ENCODE results near the gene ZFHX3. TPM values are rescaled to one million over a fixed set of nuclear protein-coding genes. Genes with fewer than 3 reads are reported as not detected.

ZFHX3 gene
- total RNA-seq, 2 experiments from 2014 or later = 0.40 to 0.54 TPM

DNA sequence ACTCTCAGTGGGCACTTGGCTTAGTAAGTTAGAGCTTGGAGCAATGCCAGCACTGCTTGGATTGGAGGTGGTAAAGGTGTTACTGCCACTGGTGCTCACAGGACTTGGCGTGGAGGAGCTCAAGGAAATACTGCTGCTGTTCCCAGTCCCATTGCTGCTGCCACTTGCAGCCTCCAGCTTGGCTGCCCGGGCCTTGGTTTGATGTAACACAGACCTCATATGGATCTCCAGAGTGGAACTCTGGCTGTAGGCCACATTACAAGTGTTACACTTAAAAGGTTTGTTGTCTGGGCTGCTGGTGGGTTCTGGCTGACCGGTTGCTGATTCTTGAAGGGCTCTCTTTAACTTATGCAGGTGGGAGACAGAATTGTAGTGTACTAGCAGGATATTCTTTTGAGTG lies 250.3 kb downstream of the ZFHX3 start:
- H3K27me3 Mint-ChIP-seq = no peaks in the 10 kb centered on the region
- peaks cover 1% of the 10 kb centered on the region for H3K36me3 Mint-ChIP-seq
- no peak for DNase-seq
- no peak overlapping the region for H3K4me3 Mint-ChIP-seq
- no peaks in the 10 kb centered on the region for H3K9me3 Mint-ChIP-seq
- no peak overlapping the region for H3K27ac Mint-ChIP-seq
- no peaks in the 10 kb centered on the region for H3K4me1 Mint-ChIP-seq

DNA sequence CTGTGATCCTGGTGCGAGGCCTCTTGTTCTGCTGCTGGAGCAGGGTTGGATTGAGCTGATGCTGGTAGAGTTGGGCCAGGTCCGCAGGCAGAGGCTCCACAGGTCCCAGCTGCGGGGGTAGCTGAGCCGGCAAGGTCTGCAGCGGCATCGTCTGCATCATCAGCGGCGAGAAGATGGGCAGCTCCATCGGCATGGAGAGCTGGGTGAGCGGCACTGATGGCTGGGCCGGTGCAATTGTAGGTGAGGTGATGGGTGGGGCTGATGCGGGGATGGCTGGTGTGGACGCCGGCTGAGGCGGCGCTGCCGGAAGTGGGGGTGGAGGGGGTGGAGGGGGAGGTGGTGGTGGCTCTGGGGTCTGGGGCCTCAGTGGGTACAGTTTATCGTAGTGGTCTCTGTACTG lies 251.7 kb downstream of the ZFHX3 start:
- no peak overlapping the region for H3K27ac Mint-ChIP-seq
- no peak overlapping the region for H3K4me3 Mint-ChIP-seq
- no peak for DNase-seq
- H3K9me3 Mint-ChIP-seq = no peaks in the 10 kb centered on the region
- no peaks in the 10 kb centered on the region for H3K27me3 Mint-ChIP-seq
- H3K36me3 Mint-ChIP-seq = peaks cover 1% of the 10 kb centered on the region
- H3K4me1 Mint-ChIP-seq = no peaks in the 10 kb centered on the region

DNA sequence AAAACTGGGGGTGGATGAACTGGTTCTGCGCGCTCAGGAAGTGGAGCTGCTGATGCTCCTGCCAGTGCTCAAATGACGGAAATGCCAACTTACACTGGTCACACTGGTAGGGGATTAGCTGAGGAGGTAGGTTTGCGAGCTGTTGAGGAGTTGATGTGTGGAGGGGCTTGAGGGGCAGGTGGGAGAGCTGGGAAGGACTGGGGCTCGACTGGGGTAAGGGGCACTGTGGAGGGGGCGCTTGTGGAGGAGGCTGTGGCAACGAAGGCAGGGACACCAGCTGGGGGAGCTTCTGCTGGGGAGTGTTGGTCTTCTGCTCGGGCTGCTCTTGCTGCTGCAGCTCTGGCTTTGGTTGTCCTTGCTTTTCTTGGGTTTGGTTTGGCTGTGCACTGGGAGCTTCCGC lies 252.9 kb downstream of the ZFHX3 start:
- no peaks in the 10 kb centered on the region for H3K27me3 Mint-ChIP-seq
- DNase-seq = no peak
- H3K4me3 Mint-ChIP-seq = no peak overlapping the region
- H3K4me1 Mint-ChIP-seq = no peaks in the 10 kb centered on the region
- no peaks in the 10 kb centered on the region for H3K9me3 Mint-ChIP-seq
- no peak overlapping the region for H3K27ac Mint-ChIP-seq
- H3K36me3 Mint-ChIP-seq = peaks cover 1% of the 10 kb centered on the region

DNA sequence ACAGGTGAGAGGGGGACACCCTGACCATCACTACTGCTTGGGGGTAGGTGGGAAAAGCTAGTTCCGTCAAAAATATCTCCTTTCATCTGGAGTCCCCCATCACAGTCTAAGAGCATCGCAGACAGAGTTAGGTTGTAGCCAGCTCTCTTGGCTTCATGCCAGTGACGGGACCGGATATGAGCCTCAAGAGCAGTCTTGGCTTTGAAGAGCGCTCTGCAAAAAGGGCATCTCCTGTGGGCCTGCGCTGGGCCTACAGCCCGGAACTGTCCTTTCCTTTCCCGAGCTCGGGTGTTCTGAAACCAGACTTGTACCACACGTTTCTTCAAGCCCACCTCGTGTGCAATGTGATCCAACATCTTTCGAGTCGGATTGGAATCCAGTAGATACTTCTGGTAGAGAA lies 253.6 kb downstream of the ZFHX3 start:
- Mint-ChIP-seq H3K27ac (no peak overlapping the region), H3K9me3 (no peaks in the 10 kb centered on the region), H3K27me3 (no peaks in the 10 kb centered on the region), H3K4me1 (no peaks in the 10 kb centered on the region), H3K36me3 (peaks cover 1% of the 10 kb centered on the region), H3K4me3 (no peak overlapping the region)
- no peak for DNase-seq

DNA sequence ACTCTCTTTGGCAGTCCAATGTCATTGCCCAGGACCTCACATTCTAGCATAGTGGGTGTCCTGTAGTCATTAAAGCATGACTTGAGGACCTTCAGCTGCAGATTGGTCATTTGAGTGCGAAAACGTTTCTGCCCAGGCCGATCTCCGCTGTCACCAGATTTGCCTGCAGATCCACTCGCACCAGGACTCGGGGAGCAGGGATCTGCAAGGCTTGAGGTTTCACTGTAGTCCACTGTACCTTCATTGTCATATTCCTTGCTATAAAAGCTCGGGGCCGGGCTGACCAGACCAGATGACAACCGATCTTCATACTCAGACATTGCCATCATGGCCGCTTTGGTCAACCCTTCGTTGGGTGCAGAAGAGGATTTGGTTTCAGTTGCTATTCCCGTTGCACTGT lies 254.2 kb downstream of the ZFHX3 start:
- no peaks in the 10 kb centered on the region for H3K4me1 Mint-ChIP-seq

DNA sequence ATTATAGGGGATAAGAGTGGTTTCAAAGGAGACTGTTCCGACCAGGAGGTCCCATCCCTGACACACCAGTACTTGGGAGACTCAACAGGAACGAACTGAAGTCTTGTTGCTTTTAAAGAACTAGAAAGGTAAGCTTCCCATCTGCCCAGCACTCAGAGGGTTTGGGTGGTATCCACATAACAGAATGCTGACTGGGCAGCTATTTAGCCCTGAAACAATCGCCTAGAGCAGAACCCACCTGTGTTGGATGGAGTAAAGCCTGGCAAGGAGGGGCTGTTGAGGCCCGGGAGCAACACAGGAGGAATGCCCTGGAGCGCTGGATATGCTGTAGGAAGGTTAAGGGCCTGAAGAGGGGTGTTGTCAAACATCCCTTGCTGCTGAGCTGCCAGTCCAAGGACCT lies 254.9 kb downstream of the ZFHX3 start:
- Mint-ChIP-seq H3K4me1 (peaks cover 7% of the 10 kb centered on the region), H3K36me3 (peaks cover 1% of the 10 kb centered on the region), H3K27ac (no peak overlapping the region), H3K9me3 (no peaks in the 10 kb centered on the region), H3K4me3 (no peak overlapping the region), H3K27me3 (peaks cover 3% of the 10 kb centered on the region)
- no peak for DNase-seq

More for the DNA sequence above, 254.2 kb downstream of the ZFHX3 start:
- no peak overlapping the region for H3K27ac Mint-ChIP-seq
- no peak for DNase-seq
- peaks cover 3% of the 10 kb centered on the region for H3K27me3 Mint-ChIP-seq
- no peak overlapping the region for H3K4me3 Mint-ChIP-seq
- no peaks in the 10 kb centered on the region for H3K9me3 Mint-ChIP-seq
- peaks cover 1% of the 10 kb centered on the region for H3K36me3 Mint-ChIP-seq

DNA sequence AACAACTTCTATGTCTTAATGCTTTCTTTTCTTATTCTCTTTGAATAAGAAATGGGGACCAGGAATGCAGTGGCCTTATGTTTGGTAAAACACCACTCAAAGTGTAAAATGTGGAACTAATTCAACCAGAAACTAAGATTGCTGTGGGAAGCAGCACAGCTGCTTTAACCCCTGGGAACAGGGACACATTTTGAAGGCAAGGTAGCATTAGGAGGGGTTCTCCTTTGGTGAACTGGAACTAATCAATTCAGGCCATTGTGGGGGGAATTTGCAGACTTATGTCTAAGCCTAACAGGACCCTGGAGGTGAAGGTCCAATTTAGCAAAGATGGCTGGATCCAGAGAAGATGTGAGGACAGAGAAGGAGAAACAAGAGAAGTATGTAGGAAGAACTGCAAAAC lies 256.1 kb downstream of the ZFHX3 start:
- Mint-ChIP-seq H3K9me3 (no peaks in the 10 kb centered on the region), H3K27me3 (peaks cover 3% of the 10 kb centered on the region), H3K4me3 (no peak overlapping the region), H3K27ac (no peak overlapping the region), H3K4me1 (peaks cover 13% of the 10 kb centered on the region), H3K36me3 (no peaks in the 10 kb centered on the region)
- DNase-seq = no peak

DNA sequence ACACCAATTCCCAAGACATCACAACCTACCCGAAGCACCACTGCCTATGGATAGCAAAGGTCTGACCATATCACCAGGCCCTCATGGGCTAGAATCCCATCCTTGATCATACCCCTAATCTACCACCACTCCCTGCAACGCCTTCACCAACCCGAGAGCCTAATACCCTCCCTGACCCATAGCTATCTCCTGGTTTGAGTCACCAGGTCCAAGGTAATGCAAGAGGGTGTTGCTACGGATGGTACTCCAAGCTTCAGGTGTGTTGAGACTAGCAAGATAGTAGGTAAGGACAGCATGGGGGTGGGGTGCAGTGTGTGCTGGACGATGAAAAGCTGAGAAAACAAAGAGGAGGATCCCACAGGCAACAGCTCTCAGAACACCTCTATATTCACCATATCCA lies 258.0 kb downstream of the ZFHX3 start:
- no peak overlapping the region for H3K4me3 Mint-ChIP-seq
- DNase-seq = no peak
- H3K9me3 Mint-ChIP-seq = no peaks in the 10 kb centered on the region

DNA sequence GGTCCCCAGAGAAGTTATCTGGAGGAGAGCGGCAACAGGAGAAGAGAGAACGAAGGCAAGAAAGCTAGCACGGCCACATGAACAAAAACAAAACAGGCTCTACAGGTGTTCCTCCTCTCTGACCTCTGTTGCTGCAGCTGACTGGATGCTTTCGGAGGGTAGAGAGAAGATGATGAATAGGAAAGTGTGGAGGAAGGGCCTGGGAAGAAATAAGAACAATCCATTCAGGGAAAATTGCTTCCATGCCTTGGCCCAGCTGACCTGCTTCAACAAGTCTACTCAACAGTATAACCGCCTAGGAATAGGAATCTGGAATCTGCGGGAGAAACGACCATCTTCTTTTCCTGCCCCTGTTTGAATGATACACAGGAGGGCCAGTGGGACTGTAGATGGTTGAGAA lies 258.5 kb downstream of the ZFHX3 start:
- H3K9me3 Mint-ChIP-seq = no peaks in the 10 kb centered on the region
- H3K27me3 Mint-ChIP-seq = peaks cover 7% of the 10 kb centered on the region
- no peak overlapping the region for H3K4me3 Mint-ChIP-seq
- peaks cover 28% of the 10 kb centered on the region for H3K4me1 Mint-ChIP-seq
- no peak overlapping the region for H3K27ac Mint-ChIP-seq
- DNase-seq = no peak
- H3K36me3 Mint-ChIP-seq = no peaks in the 10 kb centered on the region

More for the DNA sequence above, 258.0 kb downstream of the ZFHX3 start:
- H3K27me3 Mint-ChIP-seq = peaks cover 7% of the 10 kb centered on the region
- H3K27ac Mint-ChIP-seq = no peak overlapping the region
- peaks cover 26% of the 10 kb centered on the region for H3K4me1 Mint-ChIP-seq
- no peaks in the 10 kb centered on the region for H3K36me3 Mint-ChIP-seq

DNA sequence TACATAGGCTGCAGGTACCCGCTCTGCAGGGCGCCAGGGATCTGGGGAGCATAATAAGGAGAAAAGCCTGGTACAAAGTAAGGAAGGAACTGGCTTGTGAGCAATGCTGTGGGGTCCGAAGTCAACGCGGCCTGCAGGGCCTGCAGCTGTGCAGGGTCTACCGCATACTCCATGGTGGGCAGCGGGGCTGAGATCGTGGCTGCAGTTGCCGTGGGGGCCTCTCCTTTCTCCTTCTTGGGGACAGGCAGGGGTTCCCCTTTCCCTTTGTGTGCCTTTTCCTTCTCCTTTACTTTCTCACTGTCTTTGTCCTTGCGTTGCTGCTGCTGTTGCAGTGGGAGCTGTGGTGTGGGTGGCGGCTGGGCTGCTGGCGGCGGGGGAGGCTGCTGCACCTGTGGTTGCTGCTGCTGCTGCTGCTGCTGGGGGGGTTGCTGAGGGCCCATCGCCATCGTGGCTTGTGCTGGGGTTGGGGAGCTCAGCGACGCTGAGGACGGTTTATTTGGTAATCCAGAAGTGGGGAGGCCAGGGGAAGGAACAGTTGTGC lies 259.6 kb downstream of the ZFHX3 start:
- H3K9me3 Mint-ChIP-seq = no peaks in the 10 kb centered on the region
- DNase-seq = peak; percentile 11
- peaks cover 11% of the 10 kb centered on the region for H3K27me3 Mint-ChIP-seq
- H3K4me3 Mint-ChIP-seq = peak overlapping the region; percentile 78
- peaks cover 1% of the 10 kb centered on the region for H3K36me3 Mint-ChIP-seq
- peak overlapping the region; percentile 84 for H3K27ac Mint-ChIP-seq
- H3K4me1 Mint-ChIP-seq = peaks cover 33% of the 10 kb centered on the region

DNA sequence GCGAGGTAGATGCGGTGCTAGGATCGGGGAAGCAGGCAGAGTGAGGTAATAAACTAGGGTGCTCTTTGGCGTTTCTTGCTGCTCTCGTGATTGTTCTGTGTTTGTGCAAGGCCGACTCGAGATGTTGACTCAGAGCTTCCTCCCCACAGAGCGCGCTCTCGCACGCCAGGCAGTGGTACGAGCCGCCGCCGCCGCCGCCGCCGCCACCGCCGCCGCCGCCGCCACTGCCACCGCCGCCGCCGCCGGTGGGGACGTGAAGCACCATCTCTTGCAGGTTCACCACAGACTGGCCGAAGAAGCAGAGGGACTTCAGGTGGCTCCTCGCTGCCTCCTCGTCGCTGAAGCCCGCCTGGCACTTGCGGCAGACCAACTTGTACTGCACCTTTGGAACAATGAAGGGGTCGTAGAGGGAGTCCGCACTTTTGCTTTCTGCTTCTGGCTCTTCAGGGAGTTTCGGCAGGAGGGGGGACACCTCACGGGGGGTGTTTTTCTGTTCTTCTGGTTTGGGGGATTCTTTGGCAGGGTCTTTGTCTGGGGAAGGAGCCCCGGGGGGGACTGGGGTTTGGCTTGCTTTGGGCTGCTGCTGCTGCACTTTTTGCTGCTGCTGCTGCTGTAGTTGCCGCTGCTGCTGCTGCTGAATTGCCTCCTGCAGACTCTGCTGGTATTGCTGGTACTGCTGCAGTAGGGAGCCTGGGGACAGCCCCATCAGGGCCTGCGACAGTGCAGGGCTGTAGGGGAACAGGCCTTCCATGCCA lies 260.2 kb downstream of the ZFHX3 start:
- Mint-ChIP-seq H3K9me3 (no peaks in the 10 kb centered on the region), H3K4me3 (peak overlapping the region; percentile 78), H3K36me3 (peaks cover 1% of the 10 kb centered on the region), H3K4me1 (peaks cover 33% of the 10 kb centered on the region), H3K27ac (peak overlapping the region; percentile 84), H3K27me3 (peaks cover 11% of the 10 kb centered on the region)
- DNase-seq = peak; percentile 78

DNA sequence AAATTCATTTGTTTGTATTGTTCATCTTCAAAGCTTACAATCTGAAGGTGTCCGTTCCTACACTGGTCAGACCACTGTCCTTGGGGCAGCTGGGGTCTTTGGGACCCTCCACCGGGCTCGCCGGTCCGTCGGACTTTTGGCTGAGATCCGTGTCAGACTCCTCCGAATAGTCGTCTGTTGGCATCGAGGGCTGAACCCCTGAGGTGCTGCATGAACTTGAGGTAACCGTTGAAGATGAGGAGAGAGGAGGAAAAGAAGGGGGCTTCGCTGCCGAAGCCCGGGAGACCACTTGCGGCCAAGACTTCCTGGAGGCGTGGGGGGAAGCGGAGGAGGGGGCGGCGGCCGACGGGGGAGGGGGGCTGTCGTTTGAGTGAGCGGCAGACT lies 260.8 kb downstream of the ZFHX3 start:
- H3K27me3 Mint-ChIP-seq = peaks cover 11% of the 10 kb centered on the region
- H3K27ac Mint-ChIP-seq = peak overlapping the region; percentile 81
- peak overlapping the region; percentile 78 for H3K4me3 Mint-ChIP-seq
- no peak for DNase-seq
- no peaks in the 10 kb centered on the region for H3K9me3 Mint-ChIP-seq
- peaks cover 33% of the 10 kb centered on the region for H3K4me1 Mint-ChIP-seq
- H3K36me3 Mint-ChIP-seq = peaks cover 1% of the 10 kb centered on the region

DNA sequence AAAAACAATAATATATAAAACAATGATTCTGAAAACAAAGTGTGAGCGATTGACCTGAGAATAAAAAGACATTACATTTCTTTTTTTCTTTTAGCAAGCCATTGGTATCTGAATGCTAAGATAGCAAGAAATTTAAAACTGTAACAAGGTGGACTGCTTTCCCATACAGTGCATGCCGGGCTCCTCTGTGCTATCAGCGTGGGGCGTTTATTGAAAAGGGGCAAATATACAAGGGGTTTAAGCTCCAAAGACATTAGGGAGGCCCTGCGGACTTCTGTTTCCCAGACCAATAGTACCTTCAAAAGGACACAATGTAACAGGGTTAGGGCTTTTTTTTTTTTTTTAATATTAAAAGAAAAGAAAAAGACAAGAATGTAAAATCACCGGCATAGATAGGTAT lies 261.3 kb downstream of the ZFHX3 start:
- no peak for DNase-seq
- Mint-ChIP-seq H3K4me1 (peaks cover 33% of the 10 kb centered on the region), H3K9me3 (no peaks in the 10 kb centered on the region), H3K27me3 (peaks cover 11% of the 10 kb centered on the region), H3K4me3 (peak overlapping the region; percentile 22), H3K36me3 (peaks cover 1% of the 10 kb centered on the region), H3K27ac (no peak overlapping the region)

DNA sequence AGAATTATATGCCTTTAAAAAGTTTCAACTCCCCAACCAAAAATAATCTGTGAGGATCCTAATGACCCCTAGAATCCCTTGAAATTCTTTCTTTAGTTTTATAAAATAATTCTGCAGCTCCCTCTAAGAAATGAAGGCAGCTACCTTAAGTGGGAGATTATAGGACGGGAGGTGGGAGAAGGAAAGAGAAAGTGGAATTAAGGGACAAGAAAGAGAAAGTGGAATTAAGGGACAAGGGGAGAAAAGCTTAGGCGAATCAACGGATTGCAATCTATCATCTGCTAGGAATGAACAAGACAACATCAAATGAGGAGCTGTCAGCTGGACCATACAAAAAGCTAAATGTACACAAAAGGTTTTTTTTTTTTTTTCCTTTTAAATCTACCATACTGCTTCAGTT lies 262.0 kb downstream of the ZFHX3 start:
- DNase-seq = no peak
- Mint-ChIP-seq H3K4me3 (no peak overlapping the region), H3K9me3 (no peaks in the 10 kb centered on the region), H3K4me1 (peaks cover 33% of the 10 kb centered on the region), H3K27ac (no peak overlapping the region), H3K27me3 (peaks cover 11% of the 10 kb centered on the region), H3K36me3 (peaks cover 1% of the 10 kb centered on the region)

DNA sequence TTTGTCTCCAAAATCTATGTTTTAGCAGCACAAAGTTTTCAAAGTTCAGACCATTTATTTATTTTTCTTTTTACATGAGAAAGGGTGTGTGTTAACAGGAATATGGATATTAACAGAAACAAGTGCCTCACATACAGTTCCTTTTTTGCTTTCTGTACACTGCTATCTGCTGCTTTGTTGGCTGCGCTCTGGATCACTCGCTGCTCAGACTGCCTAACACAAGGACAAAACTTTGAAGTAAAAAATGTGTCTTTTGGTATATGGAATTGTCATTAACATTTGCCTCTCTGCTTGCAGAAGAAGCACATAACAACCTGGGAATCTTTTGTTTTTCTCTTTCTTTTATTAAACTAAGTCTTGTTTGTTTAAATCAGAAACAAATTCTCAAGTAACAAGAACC lies 262.8 kb downstream of the ZFHX3 start:
- no peak for DNase-seq
- Mint-ChIP-seq H3K4me1 (peaks cover 33% of the 10 kb centered on the region), H3K9me3 (no peaks in the 10 kb centered on the region), H3K4me3 (no peak overlapping the region), H3K27ac (no peak overlapping the region), H3K27me3 (peaks cover 11% of the 10 kb centered on the region), H3K36me3 (peaks cover 1% of the 10 kb centered on the region)

DNA sequence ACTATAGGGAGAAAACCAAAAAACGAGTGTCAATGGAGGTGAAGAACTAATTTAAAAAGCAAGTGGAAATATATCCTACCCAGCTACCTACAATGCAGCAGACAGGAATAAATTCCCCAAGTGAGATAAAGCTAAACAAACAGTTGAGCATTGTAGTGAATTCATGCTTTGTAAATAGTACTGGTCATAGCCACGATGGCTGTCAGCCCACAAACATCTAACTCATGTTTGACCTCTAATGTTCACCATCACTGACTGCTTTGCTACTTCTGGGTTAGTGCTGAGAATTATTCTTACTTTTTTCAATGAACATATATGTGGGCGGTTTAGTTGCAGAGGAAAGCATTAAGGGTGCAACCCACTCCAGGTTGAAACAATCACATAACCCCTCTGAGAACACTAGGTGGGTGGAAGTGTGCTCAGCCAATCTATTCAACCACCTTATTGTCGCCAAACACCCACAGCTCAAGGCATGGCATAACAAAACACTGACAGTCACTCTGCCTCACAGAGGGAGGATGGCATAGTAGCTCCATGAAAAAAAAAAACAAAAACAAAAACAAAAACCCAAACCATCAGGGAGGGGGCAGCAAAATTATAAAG lies 264.1 kb downstream of the ZFHX3 start:
- Mint-ChIP-seq H3K27ac (no peak overlapping the region), H3K9me3 (no peaks in the 10 kb centered on the region), H3K4me1 (peaks cover 33% of the 10 kb centered on the region), H3K27me3 (peaks cover 8% of the 10 kb centered on the region), H3K36me3 (peaks cover 1% of the 10 kb centered on the region), H3K4me3 (no peak overlapping the region)
- no peak for DNase-seq
